Panc1 (cell line): ENCODE measurements around the gene SIK2. TPM values are rescaled to one million over a fixed set of nuclear protein-coding genes. Genes with fewer than 3 reads are reported as not detected.

ENCODE experiments used
- ATAC-seq: fragments of 200-7000 bp; cut with Tn5 transposase; 2 replicates; pipeline ENCODE4 v1.9.1; 2020; ENCODE audit warnings: mild to moderate bottlenecking, moderate library complexity
- BruUV-seq: library from RNA; stranded (reverse); fragments of 400-500 nt; replicated peaks from 2 replicates; lab custom pipeline; 2021; lab: Mats Ljungman, UMichigan
- CTCF ChIA-PET: fragments of 300-600 bp; sonication (Branson Sonifier 250); formaldehyde crosslinking; loops from one replicate; lab custom pipeline; 2022; ENCODE audit warnings: antibody characterized with exemption; lab: Charles Lee
- POLR2A ChIA-PET: fragments of 300-600 bp; sonication (Branson Sonifier 250); formaldehyde crosslinking; loops from one replicate; lab custom pipeline; 2022; ENCODE audit warnings: antibody characterized with exemption; lab: Charles Lee
- DNase-seq: peaks from one replicate; pipeline ENCODE4 v3.0.0-alpha.2; 2010; ENCODE audit warnings: low read depth, low spot score
- H3K27ac ChIP-seq: 2 replicates; pipeline ENCODE4 v1.5.1; 2011; ENCODE audit warnings: mild to moderate bottlenecking, low read length, inconsistent platforms
- H3K27me3 ChIP-seq: fragments of 200-500 bp; sonication (Bioruptor generic); 2 replicates; pipeline ENCODE4 v1.6.0; 2014; ENCODE audit warnings: low read length, inconsistent platforms; ENCODE audit not compliant: control insufficient read depth, insufficient read depth
- H3K36me3 ChIP-seq: fragments of 200-500 bp; sonication (Bioruptor generic); 2 replicates; pipeline ENCODE4 v1.5.1; 2014; ENCODE audit warnings: inconsistent platforms, mild to moderate bottlenecking, low read length, moderate library complexity; ENCODE audit not compliant: control insufficient read depth, insufficient read depth
- H3K4me1 ChIP-seq: 2 replicates; pipeline ENCODE4 v1.5.1; 2011; ENCODE audit warnings: inconsistent platforms, mild to moderate bottlenecking, low read length, moderate library complexity; ENCODE audit not compliant: control insufficient read depth, insufficient read depth
- H3K4me3 ChIP-seq, 2 experiments: 2 replicates each; pipeline ENCODE4 v1.5.1; 2011 to 2012; ENCODE audit warnings: low read depth in 2 of 2, low read length in 2 of 2, mild to moderate bottlenecking in 2 of 2, inconsistent platforms in 1 of 2, moderate library complexity in 1 of 2
- H3K9me3 ChIP-seq: fragments of 200-500 bp; sonication (Bioruptor generic); 2 replicates; pipeline ENCODE4 v1.5.1; 2014; ENCODE audit warnings: low read depth, mild to moderate bottlenecking, inconsistent platforms, low read length, moderate library complexity; ENCODE audit not compliant: control insufficient read depth, insufficient read depth
- POLR2AphosphoS5 ChIP-seq: IDR thresholded peaks from 2 replicates; pipeline ENCODE4 v1.6.1; 2012; ENCODE audit warnings: mild to moderate bottlenecking, low read depth, low read length, moderate library complexity
- REST ChIP-seq, 2 experiments: IDR thresholded peaks; 2 replicates each; pipeline ENCODE4 v1.6.1; 2011 to 2012; ENCODE audit warnings: low read depth in 2 of 2, control low read depth in 1 of 2, low read length in 1 of 2, mild to moderate bottlenecking in 1 of 2, moderate library complexity in 1 of 2; ENCODE audit not compliant: insufficient read depth in 1 of 2
- SIN3A ChIP-seq: IDR thresholded peaks from 2 replicates; pipeline ENCODE4 v1.6.1; 2012; ENCODE audit warnings: low read depth, mild to moderate bottlenecking, low read length, moderate library complexity, borderline replicate concordance; ENCODE audit not compliant: insufficient read depth
- TCF7L2 ChIP-seq: IDR thresholded peaks from 2 replicates; pipeline ENCODE4 v1.6.1; 2011; ENCODE audit warnings: mild to moderate bottlenecking, low read depth, low read length, inconsistent platforms
- in situ Hi-C: cut with HindIII; loops from 2 replicates; pipeline ENCODE4 v1.10.0; 2016; ENCODE audit warnings: low sequenced_read_pairs, low pct_unique_long_range_greater_than_20kb
- intact Hi-C: fragments of 100-400 bp; cut with micrococcal nuclease; formaldehyde crosslinking; loops from one replicate; pipeline ENCODE4 v1.10.0; 2022; ENCODE audit not compliant: unreplicated experiment
- total RNA-seq: library from RNA; stranded (reverse); gene quantifications from one replicate; pipeline ENCODE4 v1.2.1, GENCODE V29; 2021; ENCODE audit not compliant: unreplicated experiment
- TF ChIP-seq, protein P1 (sequence below): fragments of 450-650 bp; IDR thresholded peaks from 2 replicates; pipeline ENCODE4 v1.5.1; 2017; ENCODE audit warnings: mild to moderate bottlenecking

The SIK2 gene
- total RNA-seq, 1 experiment from 2014 or later, result 17.0 TPM

DNA sequence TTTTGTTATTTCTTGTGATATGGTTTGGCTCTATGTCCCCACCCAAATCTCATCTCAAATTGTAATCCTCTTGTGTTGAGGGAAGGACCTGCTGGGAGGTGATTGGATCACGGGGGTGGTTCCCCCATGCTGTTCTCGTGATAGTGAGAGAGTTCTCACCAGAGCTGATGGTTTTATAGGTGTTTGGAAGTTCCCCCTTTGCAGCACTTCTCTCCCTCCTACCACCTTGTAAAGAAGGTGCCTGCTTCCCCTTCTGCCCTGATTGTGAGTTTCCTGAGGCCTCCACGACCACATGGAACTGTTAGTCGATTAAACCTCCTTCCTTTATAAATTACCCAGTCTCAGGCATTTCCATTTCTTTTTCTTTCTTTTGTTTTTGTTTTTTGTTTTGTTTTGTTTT is 24.4 kb upstream of the SIK2 start:
- no peak overlapping the region for H3K4me3 ChIP-seq
- ATAC-seq (no peak), DNase-seq (no peak)
- CTCF ChIA-PET, result no interaction called here
- H3K9me3 ChIP-seq, result no peaks in the 10 kb centered on the region
- H3K36me3 ChIP-seq, result no peaks in the 10 kb centered on the region
- H3K4me1 ChIP-seq, result no peaks in the 10 kb centered on the region
- in situ Hi-C loops (no loop called here), intact Hi-C loops (no loop called here)
- POLR2A ChIA-PET, result no interaction called here
- TF ChIP-seq POLR2AphosphoS5 (no peak), TCF7L2 (no peak), SIN3A (no peak), REST (IDR thresholded peaks at IDR 0.05; ENCODE audit: insufficient read depth in 1 of 2, low read depth in 2 of 2, low read length in 1 of 2) (no peak)
- TF ChIP-seq, protein P1, sequence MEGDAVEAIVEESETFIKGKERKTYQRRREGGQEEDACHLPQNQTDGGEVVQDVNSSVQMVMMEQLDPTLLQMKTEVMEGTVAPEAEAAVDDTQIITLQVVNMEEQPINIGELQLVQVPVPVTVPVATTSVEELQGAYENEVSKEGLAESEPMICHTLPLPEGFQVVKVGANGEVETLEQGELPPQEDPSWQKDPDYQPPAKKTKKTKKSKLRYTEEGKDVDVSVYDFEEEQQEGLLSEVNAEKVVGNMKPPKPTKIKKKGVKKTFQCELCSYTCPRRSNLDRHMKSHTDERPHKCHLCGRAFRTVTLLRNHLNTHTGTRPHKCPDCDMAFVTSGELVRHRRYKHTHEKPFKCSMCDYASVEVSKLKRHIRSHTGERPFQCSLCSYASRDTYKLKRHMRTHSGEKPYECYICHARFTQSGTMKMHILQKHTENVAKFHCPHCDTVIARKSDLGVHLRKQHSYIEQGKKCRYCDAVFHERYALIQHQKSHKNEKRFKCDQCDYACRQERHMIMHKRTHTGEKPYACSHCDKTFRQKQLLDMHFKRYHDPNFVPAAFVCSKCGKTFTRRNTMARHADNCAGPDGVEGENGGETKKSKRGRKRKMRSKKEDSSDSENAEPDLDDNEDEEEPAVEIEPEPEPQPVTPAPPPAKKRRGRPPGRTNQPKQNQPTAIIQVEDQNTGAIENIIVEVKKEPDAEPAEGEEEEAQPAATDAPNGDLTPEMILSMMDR, result no peak
- no TSS peak for BruUV-seq
- H3K27me3 ChIP-seq, result no peaks in the 10 kb centered on the region
- H3K27ac ChIP-seq, result no peak overlapping the region

DNA sequence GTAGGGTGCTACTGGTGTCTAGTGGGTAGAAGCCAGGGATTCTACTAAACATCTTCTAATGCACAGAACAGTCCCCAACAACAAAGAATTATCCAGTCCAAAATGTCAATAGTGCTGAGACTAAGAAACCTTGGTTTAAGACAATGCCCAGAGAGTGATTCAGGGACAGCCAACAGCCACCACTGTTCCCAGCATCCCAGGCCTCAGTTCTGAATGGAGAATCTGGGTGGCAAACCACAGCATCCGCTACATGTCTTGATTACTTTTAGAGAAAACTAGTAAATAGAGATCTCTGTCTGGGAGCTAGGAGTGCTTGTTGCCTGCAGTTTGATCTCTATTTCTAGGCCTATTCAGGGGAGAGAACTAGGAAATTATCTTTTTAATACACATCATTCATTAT is 20.9 kb upstream of the SIK2 start:
- CTCF ChIA-PET, result no interaction called here
- in situ Hi-C loops, result no loop called here

More for the DNA sequence above, 20.9 kb upstream of the SIK2 start:
- no peak for DNase-seq
- ATAC-seq, result no peak
- intact Hi-C loops, result no loop called here
- H3K4me1 ChIP-seq, result no peaks in the 10 kb centered on the region
- no TSS peak for BruUV-seq
- TF ChIP-seq REST (IDR thresholded peaks at IDR 0.05; ENCODE audit: insufficient read depth in 1 of 2, low read depth in 2 of 2, low read length in 1 of 2) (no peak), TCF7L2 (no peak), POLR2AphosphoS5 (no peak), SIN3A (no peak)
- TF ChIP-seq, protein P1, result no peak
- no peaks in the 10 kb centered on the region for H3K9me3 ChIP-seq
- H3K27ac ChIP-seq, result no peak overlapping the region
- H3K4me3 ChIP-seq, result no peak overlapping the region
- POLR2A ChIA-PET, result no interaction called here
- H3K36me3 ChIP-seq, result no peaks in the 10 kb centered on the region
- no peaks in the 10 kb centered on the region for H3K27me3 ChIP-seq
